ENCODE results near the gene DIP2C.
A peak's percentile ranks its signal among the peaks of the same experiment; 100 is the strongest.
"Not testable (repeated sequence)": the region's sequence is repeated elsewhere in the genome, so short reads cannot be mapped to it uniquely, and the experiment has no call there.

Gene DIP2C

GRCh38 chr10:530717-531116, 158.8 kb downstream of the DIP2C start:
- DNase-seq: no peak

- DNase-seq: no peak
Observed at GRCh38 chr10:529468-530230, 159.8 kb downstream of the DIP2C start.

DNA sequence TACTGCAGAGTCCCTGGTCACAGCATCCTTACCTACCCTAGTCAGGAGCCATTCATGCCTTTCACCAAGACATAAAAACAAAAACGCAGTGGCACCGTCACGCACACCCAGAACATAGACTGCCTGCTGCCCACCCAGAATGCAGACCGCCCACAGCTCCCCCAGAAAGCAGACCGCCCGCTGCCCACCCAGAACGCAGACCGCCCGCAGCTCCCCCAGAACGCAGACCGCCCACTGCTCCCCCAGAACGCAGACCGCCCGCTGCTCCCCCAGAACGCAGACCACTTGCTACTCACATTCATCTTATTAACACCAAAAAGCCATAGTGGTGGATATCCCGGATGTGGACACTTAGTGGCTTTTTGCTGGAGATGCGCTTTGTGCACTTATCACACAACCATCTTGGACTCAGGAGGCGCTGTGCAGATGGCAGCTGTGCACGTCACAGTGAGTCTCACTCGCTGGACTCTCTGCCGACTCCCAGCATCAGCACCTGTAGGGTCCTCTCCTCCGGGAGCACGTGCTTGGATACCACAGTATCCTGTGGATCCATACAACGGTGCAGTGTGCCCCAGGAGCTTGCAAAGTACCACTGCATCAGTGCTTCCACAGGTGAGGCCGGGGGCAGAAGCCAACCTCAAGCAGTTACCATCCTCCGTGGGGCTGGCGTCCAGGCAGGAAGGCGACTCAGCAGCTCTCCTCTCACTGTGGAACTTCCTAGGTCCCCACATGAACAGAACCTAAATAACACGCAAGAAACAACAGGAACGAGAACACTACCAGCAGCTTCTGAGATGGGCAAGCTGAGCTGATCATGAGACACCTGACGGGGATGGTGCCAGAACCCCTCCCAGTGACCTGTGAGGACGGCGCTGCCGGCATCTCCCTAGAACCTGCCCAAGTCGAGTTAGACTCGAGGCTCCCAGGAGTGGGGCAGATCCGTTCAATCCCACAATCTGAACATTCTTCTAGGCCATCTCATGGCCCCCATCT, 161.0 kb downstream of the DIP2C start:
- DNase-seq: no peak

- no peak for DNase-seq
Observed at GRCh38 chr10:527416-527815, 162.1 kb downstream of the DIP2C start.

DNA sequence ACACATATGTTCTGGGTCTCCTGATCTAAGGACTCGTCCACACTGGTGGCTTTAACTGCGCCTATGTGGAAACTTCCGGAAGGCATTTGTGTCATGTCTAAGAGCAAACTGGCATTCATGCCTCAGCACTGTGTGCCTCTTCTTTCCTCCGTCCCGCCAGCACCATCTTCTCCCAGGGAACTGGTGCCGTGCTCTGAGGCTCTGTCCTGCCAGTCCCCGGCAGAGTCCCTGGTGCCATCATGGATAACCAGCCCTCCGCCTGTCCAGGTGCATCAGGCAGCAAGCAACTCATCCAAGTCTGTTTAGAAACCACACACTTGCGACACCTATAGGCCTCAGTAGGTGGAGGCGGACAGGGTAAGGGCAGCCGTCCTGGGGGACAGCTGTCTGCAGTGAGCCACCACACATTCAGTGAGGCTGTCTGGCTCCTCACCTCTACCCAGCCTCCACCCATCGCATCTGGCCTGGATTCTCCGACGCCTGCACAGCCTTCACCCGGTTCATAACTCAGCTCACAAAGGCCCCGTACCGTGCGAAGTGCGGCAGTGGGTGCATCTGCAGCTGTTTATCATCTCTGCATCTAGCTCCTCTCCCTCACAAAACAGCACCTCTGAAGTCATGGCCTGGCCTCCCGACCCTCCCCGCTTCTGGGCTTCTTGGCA, 162.7 kb downstream of the DIP2C start:
- DNase-seq: no peak

- DNase-seq: no peak
Observed at GRCh38 chr10:525565-526315, 163.7 kb downstream of the DIP2C start.

DNA sequence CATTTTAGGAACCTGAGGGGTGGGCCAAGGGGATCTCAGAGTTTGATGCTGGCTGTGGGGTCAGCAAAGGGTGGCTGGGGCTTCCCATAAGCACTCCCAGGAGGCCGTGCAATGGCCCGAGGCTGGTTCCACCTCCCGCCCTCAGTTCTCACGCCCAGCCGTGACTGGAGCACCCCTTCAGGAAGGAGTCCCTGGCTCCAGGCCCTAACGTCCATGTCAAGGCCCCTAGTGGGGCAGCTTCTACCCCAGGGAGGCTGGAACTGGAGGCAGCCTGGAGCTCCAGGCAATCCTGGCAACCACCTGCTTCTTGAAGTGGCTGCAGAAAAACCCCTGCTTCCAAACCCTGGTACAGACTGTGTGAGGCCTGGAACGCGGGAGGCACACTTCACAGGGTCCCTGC, 165.5 kb downstream of the DIP2C start:
- no peak for DNase-seq

DNA sequence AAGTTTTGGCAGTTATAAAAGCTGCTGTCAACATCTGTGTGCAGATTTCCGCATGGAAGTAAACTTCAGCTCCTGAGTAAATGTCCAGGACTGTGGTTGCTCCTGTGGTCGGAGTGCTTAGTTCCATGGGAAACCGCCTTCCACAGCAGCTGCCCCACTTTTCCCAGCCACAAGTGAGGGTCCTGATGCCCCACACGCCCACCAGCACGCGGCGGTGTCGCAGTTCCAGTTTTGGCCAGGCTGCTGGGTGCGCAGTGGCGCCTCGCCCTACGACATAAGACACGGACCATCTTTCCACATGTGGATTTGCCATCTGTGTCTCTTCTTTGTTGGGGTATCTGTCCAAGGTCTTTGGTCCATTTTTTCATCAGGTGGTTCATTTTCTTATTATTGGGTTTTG, 167.1 kb downstream of the DIP2C start:
- DNase-seq: no peak

DNA sequence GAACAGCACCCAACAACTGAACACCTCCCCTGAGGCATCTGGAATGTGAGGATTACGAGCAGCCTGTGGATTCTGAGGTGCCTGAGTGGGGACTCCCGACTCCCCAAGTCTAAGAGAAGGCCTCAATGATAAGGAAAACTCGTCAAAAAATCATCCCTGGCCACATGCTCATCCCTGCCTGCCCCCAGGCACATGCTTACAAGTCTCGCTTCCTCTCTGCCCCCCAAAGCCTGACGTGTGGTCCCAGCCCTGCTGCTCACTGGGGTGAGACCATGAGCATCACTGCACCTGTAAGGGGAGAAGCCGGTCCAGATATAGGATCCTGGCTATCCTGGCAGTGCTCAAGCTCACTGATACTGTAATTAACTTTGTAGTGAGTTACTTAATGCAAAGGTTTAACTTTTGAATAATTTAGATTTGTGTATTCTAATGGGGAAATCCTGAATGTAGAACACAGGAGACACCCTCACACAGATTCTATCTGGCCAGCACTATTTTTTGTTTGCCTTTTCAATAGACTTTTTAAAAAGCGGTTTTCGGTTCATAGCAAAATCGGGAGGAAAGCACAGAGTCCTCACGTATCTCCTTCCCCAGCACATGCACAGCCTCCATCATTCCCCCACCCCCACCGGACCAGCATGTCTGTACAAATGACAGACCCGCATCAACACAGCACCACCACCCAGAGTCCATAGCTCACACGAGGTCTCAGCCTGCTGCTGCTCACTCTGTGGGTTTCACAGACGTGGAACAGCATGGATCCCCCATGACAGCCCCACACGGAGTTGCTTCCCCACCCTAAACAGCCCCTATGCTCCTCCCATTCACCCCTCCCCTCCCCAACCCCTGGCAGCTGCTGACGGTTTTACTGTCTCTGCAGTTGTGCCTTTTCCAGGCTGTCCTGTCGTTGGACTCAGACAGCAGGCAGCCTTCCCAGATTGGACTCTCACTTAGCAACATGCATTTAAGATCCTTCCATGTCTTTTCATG, 167.9 kb downstream of the DIP2C start:
- DNase-seq: no peak

GRCh38 chr10:520402-520787, 169.1 kb downstream of the DIP2C start:
- peak; percentile 9 for DNase-seq

GRCh38 chr10:519716-520401, 169.6 kb downstream of the DIP2C start:
- DNase-seq: no peak

DNA sequence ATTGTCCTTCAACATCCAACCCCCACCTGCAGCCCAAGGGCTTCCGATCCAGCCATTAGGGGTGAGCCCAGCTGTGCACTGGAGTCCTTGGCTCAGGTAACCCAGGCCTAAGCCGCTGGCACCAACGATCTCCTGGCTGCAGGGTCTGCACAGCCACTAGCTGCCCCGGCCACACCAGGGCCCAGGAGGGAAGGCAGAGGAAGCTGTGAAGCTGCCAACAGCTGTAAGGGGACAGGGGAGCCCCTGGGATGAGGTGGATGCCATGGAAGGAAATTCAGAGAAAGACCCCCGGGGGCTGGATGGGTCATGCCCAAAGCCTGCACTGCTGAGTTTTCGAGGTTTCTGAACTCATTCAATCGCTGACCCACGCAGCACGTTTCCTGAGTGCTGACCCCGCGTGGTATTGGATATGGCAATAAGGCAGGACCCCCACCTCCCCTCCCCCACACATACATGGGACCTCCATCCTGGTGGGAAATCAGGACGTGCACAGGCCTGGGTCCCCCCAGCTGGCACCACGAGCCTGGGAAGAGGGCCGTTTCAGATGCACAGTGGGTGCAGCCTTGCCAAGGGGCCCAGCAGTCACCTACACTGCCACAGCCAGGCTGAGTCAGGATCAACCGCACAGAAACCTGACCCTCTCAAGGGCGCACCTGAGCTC, 170.3 kb downstream of the DIP2C start:
- no peak for DNase-seq

- DNase-seq: no peak
Observed at GRCh38 chr10:517872-518475, 171.5 kb downstream of the DIP2C start.

- DNase-seq: no peak
Observed at GRCh38 chr10:517241-517830, 172.1 kb downstream of the DIP2C start.

GRCh38 chr10:516764-517163, 172.7 kb downstream of the DIP2C start:
- no peak for DNase-seq

- DNase-seq: no peak
Observed at GRCh38 chr10:515674-516073, 173.8 kb downstream of the DIP2C start.

DNA sequence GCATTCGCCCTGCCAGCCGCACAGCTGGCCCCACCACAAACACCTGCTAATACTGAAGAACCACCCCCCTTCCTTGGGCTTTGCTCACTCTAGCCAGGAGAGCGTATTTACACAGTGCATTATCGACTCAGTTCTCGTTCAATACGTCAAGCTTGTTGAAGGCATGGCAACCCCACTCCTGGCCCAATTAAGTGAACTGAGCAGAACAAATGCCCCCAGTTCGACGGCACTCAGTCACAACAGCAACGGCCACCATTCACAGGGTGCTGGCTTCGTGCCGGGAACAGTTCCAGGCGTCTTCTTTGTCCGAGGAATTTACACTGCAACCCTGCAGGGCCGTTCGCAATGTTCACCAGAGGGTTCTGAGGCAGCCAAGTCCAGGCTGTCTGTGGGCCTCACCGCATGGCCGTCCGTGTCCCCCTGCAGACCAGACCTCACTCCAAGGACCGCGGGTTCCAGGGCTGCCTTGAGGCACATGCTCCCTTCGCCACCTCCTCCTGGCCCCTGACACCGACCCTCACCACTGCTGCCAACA, 175.3 kb downstream of the DIP2C start:
- DNase-seq: peak; percentile 92

DNA sequence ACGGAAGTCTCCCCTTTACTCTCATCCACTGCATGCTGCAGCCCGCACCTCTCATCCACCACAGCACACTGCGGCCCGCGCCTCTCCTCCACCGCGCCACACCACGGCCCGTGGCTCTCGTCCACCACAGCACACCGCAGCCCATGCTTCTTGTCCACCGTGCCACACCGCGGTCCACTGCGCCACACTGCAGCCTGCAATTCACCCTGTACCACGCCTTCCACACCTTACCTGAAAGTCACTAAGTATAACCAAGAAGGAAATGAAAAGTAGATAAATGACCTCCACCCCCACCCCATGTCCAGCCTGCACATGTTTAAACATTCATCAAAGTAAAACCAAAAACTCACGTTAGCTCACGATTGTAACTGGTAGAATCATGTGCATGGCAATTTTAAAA, 176.1 kb downstream of the DIP2C start:
- peak; percentile 8 for DNase-seq

- not testable (repeated sequence) for DNase-seq
Observed at GRCh38 chr10:512661-513060, 176.8 kb downstream of the DIP2C start.

All from DMS79 treated with DMSO at 0.1 percent for 48 hours (cell line).